ENCODE data around the gene NFIC. TPM values are rescaled to one million over a fixed set of nuclear protein-coding genes. Genes with fewer than 3 reads are reported as not detected.
A peak's percentile ranks its signal among the peaks of the same experiment; 100 is the strongest.

NFIC gene
- polyA plus RNA-seq, 2 of the 4 experiments (the other 2 are of a cell fraction) = 2.6 to 34.9 TPM

DNA sequence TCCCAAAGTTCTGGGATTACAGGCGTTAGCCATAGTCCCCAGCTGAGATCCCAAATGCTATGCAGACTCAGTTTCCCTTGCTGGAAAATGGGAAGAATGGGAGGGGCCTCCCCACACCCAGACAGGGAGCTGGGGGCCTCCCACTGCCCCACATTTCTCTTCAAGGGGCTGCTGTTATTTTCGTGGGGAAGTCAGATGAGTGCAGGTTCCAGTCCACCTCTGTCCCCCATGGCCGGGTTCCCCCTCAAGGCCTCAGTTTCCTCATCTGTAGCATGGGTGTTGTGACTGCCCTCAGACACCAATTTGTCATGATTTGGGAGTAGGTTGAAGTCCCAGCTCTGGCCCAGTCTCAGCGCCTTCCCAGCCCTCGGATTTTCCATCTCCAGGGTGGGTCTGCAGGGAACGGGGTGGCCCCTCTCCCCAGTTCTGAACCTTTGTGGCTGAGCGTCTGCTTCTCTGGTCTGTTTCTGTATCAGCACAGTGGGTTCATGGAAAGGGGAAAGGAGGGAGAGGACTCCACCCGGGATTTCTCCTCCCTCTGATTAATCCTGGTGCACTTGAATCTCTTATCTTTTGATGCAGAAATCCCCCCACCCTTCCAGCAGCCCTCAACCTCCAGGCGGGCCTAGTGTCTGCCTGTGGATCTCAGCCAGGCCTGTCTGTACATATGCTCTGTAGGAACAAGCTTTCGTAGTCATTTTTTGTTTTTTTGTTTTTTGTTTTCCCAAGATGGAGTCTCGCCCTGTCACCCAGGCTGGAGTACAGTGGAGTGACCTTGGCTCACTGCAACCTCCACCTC, 12.2 kb downstream of the NFIC start:
- FAIRE-seq (no peak), ATAC-seq (no peak), DNase-seq (ENCODE audit: low read depth in 1 of 2, low spot score in 1 of 2) (no peak)

DNA sequence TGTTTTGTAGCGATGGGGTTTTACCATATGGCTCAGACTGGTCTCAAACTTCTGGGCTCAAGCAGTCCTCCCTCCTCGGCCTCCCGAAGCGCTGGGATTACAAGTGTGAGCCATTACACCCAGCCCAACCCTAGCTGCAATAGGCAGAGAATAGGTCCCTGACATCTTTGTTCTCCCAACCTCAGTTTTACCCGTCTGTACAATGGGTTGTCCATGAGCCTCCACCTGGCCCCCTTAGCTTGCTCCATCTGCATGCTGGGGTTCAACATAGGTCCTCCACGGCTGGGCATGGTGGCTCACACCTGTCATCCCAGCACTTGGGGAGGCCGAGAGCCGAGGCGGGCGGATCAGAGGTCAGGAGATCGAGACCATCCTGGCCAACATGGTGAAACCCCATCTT, 14.4 kb downstream of the NFIC start:
- H3K4me3 ChIP-seq = no peak overlapping the region
- peaks cover 38% of the 10 kb centered on the region for H3K4me1 ChIP-seq
- no peak for FAIRE-seq
- TF ChIP-seq KDM5A (IDR thresholded peaks at IDR 0.05) (no peak), KDM1A (IDR thresholded peaks at IDR 0.05; ENCODE audit: low read depth) (peak; percentile 81), POLR2A (IDR thresholded peaks at IDR 0.05; ENCODE audit: low read length) (no peak), FOSB (CRISPR knock-in tag; IDR thresholded peaks at IDR 0.05) (no peak), RAD21 (conservative IDR thresholded peaks at IDR 0.05 in 1 of 2, IDR thresholded peaks at IDR 0.05 in 1 of 2) (no peak), HDAC2 (IDR thresholded peaks at IDR 0.05) (0 out of 2 replicates have a peak, but pooled peaks have one; percentile 31), GATA3 (IDR thresholded peaks at IDR 0.05; ENCODE audit: borderline replicate concordance) (no peak), TP53 (CRISPR knock-in tag; IDR thresholded peaks at IDR 0.05) (no peak), CEBPB (IDR thresholded peaks at IDR 0.05) (no peak), ZFP36 (IDR thresholded peaks at IDR 0.05; ENCODE audit: borderline replicate concordance, partially characterized antibody) (no peak), BHLHE40 (IDR thresholded peaks at IDR 0.05; ENCODE audit: low read depth, low read length) (no peak), EP300 (IDR thresholded peaks at IDR 0.05) (no peak), CBX8 (IDR thresholded peaks at IDR 0.05) (no peak), ZNF302 (CRISPR knock-in tag; IDR thresholded peaks at IDR 0.05) (no peak)
- TF ChIP-seq, protein P1, sequence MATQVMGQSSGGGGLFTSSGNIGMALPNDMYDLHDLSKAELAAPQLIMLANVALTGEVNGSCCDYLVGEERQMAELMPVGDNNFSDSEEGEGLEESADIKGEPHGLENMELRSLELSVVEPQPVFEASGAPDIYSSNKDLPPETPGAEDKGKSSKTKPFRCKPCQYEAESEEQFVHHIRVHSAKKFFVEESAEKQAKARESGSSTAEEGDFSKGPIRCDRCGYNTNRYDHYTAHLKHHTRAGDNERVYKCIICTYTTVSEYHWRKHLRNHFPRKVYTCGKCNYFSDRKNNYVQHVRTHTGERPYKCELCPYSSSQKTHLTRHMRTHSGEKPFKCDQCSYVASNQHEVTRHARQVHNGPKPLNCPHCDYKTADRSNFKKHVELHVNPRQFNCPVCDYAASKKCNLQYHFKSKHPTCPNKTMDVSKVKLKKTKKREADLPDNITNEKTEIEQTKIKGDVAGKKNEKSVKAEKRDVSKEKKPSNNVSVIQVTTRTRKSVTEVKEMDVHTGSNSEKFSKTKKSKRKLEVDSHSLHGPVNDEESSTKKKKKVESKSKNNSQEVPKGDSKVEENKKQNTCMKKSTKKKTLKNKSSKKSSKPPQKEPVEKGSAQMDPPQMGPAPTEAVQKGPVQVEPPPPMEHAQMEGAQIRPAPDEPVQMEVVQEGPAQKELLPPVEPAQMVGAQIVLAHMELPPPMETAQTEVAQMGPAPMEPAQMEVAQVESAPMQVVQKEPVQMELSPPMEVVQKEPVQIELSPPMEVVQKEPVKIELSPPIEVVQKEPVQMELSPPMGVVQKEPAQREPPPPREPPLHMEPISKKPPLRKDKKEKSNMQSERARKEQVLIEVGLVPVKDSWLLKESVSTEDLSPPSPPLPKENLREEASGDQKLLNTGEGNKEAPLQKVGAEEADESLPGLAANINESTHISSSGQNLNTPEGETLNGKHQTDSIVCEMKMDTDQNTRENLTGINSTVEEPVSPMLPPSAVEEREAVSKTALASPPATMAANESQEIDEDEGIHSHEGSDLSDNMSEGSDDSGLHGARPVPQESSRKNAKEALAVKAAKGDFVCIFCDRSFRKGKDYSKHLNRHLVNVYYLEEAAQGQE (IDR thresholded peaks at IDR 0.05) = no peak
- CTCF ChIA-PET = interaction anchor here (0.6 to 1.1 kb wide), 2 partner anchors 9 to 33 kb away, joined by 3 read pairs; no protein-coding TSS in a partner anchor
- H3K4me2 ChIP-seq = no peak overlapping the region
- peak overlapping the region in 1 of 2 experiments; percentile 68; a peak in 3 of 6 replicates for H3K27ac ChIP-seq
- POLR2A ChIA-PET = interaction anchor here (0.6 kb wide), 2 partner anchors 16 to 104 kb away, joined by 3 to 5 read pairs; no protein-coding TSS in a partner anchor
- DNase-seq (ENCODE audit: low read depth in 1 of 2, low spot score in 1 of 2) = no peak
- no peak for ATAC-seq
- WGBS (ENCODE audit: missing lambda C conversion rate) = 92% methylated on average over 10 of the region's 11 CpGs
- H3K9me3 ChIP-seq = no peaks in the 10 kb centered on the region

More for the DNA sequence above, 12.2 kb downstream of the NFIC start:
- Histone ChIP-seq H3K27ac (peak overlapping the region in 1 of 2 experiments; percentile 43; a peak in 1 of 6 replicates), H3K4me3 (no peak overlapping the region), H3K4me2 (no peak overlapping the region), H3K9me3 (no peaks in the 10 kb centered on the region), H3K4me1 (peaks cover 38% of the 10 kb centered on the region)
- TF ChIP-seq KDM1A (IDR thresholded peaks at IDR 0.05; ENCODE audit: low read depth) = peak; percentile 68; the same call in 1 of the 2 replicates
- no peak for TF ChIP-seq EHMT2 (IDR thresholded peaks at IDR 0.05; ENCODE audit: low read depth)
- ChIA-PET CTCF (interaction anchor here (0.6 to 2.0 kb wide), 4 partner anchors 10 to 51 kb away, joined by 3 to 7 read pairs (median 4); no protein-coding TSS in a partner anchor), POLR2A (interaction anchor here (0.7 kb wide), 1 partner anchor 9 kb away, joined by 4 read pairs; no protein-coding TSS in a partner anchor)
- 74% methylated on average over 7 of the region's 11 CpGs for WGBS (ENCODE audit: missing lambda C conversion rate)

DNA sequence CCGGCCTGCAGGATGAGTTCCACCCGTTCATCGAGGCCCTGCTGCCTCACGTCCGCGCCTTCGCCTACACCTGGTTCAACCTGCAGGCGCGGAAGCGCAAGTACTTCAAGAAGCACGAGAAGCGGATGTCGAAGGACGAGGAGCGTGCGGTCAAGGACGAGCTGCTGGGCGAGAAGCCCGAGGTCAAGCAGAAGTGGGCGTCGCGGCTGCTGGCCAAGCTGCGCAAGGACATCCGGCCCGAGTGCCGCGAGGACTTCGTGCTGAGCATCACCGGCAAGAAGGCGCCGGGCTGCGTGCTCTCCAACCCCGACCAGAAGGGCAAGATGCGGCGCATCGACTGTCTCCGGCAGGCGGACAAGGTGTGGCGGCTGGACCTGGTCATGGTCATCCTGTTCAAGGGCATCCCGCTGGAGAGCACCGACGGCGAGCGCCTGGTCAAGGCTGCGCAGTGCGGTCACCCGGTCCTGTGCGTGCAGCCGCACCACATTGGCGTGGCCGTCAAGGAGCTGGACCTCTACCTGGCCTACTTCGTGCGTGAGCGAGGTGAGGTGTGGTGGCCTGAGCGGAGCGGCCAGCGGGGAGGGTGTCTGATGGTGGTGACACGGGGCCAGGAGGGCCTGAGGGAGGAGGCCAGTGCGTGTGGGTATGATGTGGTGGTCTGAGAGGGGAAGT, 15.5 kb downstream of the NFIC start:
- WGBS (ENCODE audit: missing lambda C conversion rate) = 97% methylated on average over 58 of the region's 59 CpGs
- DNase-seq (ENCODE audit: low read depth in 1 of 2, low spot score in 1 of 2) = no peak
- no peak for TF ChIP-seq MAZ (IDR thresholded peaks at IDR 0.05; ENCODE audit: borderline replicate concordance, low read depth, low read length)
- TF ChIP-seq FOXS1 (CRISPR knock-in tag; IDR thresholded peaks at IDR 0.05) = no peak
- TF ChIP-seq CBX2 (IDR thresholded peaks at IDR 0.05; ENCODE audit: borderline replicate concordance, low read depth) = no peak
- no peak for TF ChIP-seq GATA3 (IDR thresholded peaks at IDR 0.05; ENCODE audit: borderline replicate concordance)
- TF ChIP-seq, protein P2, sequence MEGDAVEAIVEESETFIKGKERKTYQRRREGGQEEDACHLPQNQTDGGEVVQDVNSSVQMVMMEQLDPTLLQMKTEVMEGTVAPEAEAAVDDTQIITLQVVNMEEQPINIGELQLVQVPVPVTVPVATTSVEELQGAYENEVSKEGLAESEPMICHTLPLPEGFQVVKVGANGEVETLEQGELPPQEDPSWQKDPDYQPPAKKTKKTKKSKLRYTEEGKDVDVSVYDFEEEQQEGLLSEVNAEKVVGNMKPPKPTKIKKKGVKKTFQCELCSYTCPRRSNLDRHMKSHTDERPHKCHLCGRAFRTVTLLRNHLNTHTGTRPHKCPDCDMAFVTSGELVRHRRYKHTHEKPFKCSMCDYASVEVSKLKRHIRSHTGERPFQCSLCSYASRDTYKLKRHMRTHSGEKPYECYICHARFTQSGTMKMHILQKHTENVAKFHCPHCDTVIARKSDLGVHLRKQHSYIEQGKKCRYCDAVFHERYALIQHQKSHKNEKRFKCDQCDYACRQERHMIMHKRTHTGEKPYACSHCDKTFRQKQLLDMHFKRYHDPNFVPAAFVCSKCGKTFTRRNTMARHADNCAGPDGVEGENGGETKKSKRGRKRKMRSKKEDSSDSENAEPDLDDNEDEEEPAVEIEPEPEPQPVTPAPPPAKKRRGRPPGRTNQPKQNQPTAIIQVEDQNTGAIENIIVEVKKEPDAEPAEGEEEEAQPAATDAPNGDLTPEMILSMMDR (IDR thresholded peaks at IDR 0.05) = no peak
- TF ChIP-seq NPAS2 (CRISPR knock-in tag; IDR thresholded peaks at IDR 0.05; ENCODE audit: borderline replicate concordance) = no peak
- TF ChIP-seq TP53 (CRISPR knock-in tag; IDR thresholded peaks at IDR 0.05) = no peak
- no peak for TF ChIP-seq HOXA7 (CRISPR knock-in tag; IDR thresholded peaks at IDR 0.05)
- TF ChIP-seq CBX8 (IDR thresholded peaks at IDR 0.05) = no peak
- TF ChIP-seq, protein P3, sequence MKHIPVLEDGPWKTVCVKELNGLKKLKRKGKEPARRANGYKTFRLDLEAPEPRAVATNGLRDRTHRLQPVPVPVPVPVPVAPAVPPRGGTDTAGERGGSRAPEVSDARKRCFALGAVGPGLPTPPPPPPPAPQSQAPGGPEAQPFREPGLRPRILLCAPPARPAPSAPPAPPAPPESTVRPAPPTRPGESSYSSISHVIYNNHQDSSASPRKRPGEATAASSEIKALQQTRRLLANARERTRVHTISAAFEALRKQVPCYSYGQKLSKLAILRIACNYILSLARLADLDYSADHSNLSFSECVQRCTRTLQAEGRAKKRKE (CRISPR knock-in tag; IDR thresholded peaks at IDR 0.05; ENCODE audit: low read depth) = no peak
- TF ChIP-seq RNF2 (IDR thresholded peaks at IDR 0.05; ENCODE audit: borderline replicate concordance, low read depth) = no peak
- TF ChIP-seq MYC (IDR thresholded peaks at IDR 0.05; ENCODE audit: borderline replicate concordance, low read length) = no peak

More for the DNA sequence above, 15.5 kb downstream of the NFIC start:
- H3K4me2 ChIP-seq = no peak overlapping the region
- H3K4me3 ChIP-seq = no peak overlapping the region
- FAIRE-seq = no peak
- H3K4me1 ChIP-seq = peaks cover 41% of the 10 kb centered on the region
- H3K27ac ChIP-seq = no peak overlapping the region
- ChIA-PET CTCF (no interaction called here), POLR2A (no interaction called here)
- no peaks in the 10 kb centered on the region for H3K9me3 ChIP-seq
- ATAC-seq = no peak

Measured in A549 (cell line).